Adrenal gland (tissue), 5 donors: ENCODE measurements around the gene ZNF333.

Experiments used
- CTCF ChIP-seq, 6 experiments: fragments of 450-650 bp in 4 of 6; fragments of 200-600 bp in 2 of 6; sonication (generic) in 1 of 6; IDR thresholded peaks; 1 replicate in 5 of 6; 2 replicates in 1 of 6; pipeline versions ENCODE4 v1.5.1 to v1.8.0; 2016 to 2021; ENCODE audit warnings: antibody characterized with exemption in 6 of 6, mild to moderate bottlenecking in 2 of 6, moderate library complexity in 1 of 6
- POLR2A ChIP-seq, 2 donors: fragments of 450-650 bp; IDR thresholded peaks; one replicate each; pipeline ENCODE4 v1.6.1; 2017; ENCODE audit warnings: antibody characterized with exemption in 2 of 2, mild to moderate bottlenecking in 2 of 2, moderate library complexity in 1 of 2
- donor health status: DM: no; HTN: no; CAD: no.

DNA sequence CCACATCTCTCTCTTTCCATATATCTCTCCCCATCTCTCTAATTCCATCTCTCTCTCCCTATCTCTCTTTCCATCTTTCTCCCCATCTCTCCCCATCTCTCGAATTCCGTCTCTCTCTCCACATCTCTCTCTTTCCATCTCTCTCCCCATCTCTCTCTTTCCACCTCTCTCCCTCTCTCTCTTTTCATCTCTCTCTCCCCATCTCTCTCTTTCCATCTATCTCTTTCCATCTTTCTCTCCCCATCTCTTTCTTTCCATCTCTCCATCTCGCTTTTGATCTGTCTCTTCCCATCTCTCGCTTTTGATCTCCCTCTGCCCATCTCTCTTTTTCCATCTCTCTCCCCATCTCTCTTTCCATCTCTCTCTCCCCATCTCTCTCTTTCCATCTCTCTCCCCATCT lies 40.8 kb upstream of the ZNF333 start:
- no peak for TF ChIP-seq CTCF (IDR thresholded peaks at IDR 0.05)
- TF ChIP-seq POLR2A (IDR thresholded peaks at IDR 0.05) = no peak
